Astrocyte (in vitro differentiated cells and primary cell): ENCODE measurements around the gene OXT. TPM values are rescaled to one million over a fixed set of nuclear protein-coding genes. Genes with fewer than 3 reads are reported as not detected.

ENCODE experiments used
- DNase-seq: peaks from one replicate; pipeline ENCODE4 v3.0.0-alpha.2; 2010; ENCODE audit warnings: low read depth
- FAIRE-seq: peaks from 2 replicates; lab custom pipeline; 2011; peaks lifted over from hg19 to GRCh38; lab: Jason Lieb, UNC
- H2AFZ ChIP-seq: 2 replicates; pipeline ENCODE4 v1.6.0; 2012; ENCODE audit warnings: low read depth, low read length, inconsistent platforms
- H3K27ac ChIP-seq: 2 replicates; pipeline ENCODE4 v1.5.1; 2011; ENCODE audit warnings: low read depth, low read length, inconsistent platforms
- H3K27me3 ChIP-seq: 2 replicates; pipeline ENCODE4 v1.6.0; 2011; ENCODE audit warnings: low read length, inconsistent platforms; ENCODE audit not compliant: insufficient read depth
- H3K36me3 ChIP-seq: 2 replicates; pipeline ENCODE4 v1.5.1; 2011; ENCODE audit warnings: low read length, inconsistent platforms; ENCODE audit not compliant: insufficient read depth
- H3K4me1 ChIP-seq: 2 replicates; pipeline ENCODE4 v1.5.1; 2011; ENCODE audit warnings: low read length, inconsistent platforms; ENCODE audit not compliant: insufficient read depth
- H3K4me2 ChIP-seq: 2 replicates; pipeline ENCODE4 v1.6.0; 2012; ENCODE audit warnings: low read length, inconsistent platforms
- H3K4me3 ChIP-seq: 2 replicates; pipeline ENCODE4 v1.5.1; 2011; ENCODE audit warnings: low read depth, mild to moderate bottlenecking, low read length, inconsistent platforms; ENCODE audit not compliant: insufficient read depth
- H3K79me2 ChIP-seq: 2 replicates; pipeline ENCODE4 v1.6.0; 2012; ENCODE audit warnings: mild to moderate bottlenecking, low read length, inconsistent platforms; ENCODE audit not compliant: insufficient read depth
- H3K9ac ChIP-seq: 2 replicates; pipeline ENCODE4 v1.6.0; 2012; ENCODE audit warnings: mild to moderate bottlenecking, low read length, inconsistent platforms
- H3K9me3 ChIP-seq: 2 replicates; pipeline ENCODE4 v1.5.1; 2012; ENCODE audit warnings: low read depth, mild to moderate bottlenecking, low read length, inconsistent platforms; ENCODE audit not compliant: insufficient read depth
- H4K20me1 ChIP-seq: 2 replicates; pipeline ENCODE4 v1.6.0; 2012; ENCODE audit warnings: low read length, inconsistent platforms; ENCODE audit not compliant: insufficient read depth
- H3K27ac Mint-ChIP-seq: one replicate; pipeline ENCODE4 v1.8.0; 2021; ENCODE audit warnings: mild to moderate bottlenecking, mixed read lengths; ENCODE audit not compliant: unreplicated experiment
- H3K27me3 Mint-ChIP-seq: one replicate; pipeline ENCODE4 v1.8.0; 2021; ENCODE audit warnings: low read depth, mixed read lengths; ENCODE audit not compliant: unreplicated experiment
- H3K36me3 Mint-ChIP-seq: one replicate; pipeline ENCODE4 v1.8.0; 2021; ENCODE audit warnings: low read depth, mixed read lengths; ENCODE audit not compliant: unreplicated experiment
- H3K4me1 Mint-ChIP-seq: one replicate; pipeline ENCODE4 v1.8.0; 2021; ENCODE audit warnings: low read depth, mixed read lengths; ENCODE audit not compliant: unreplicated experiment
- H3K4me3 Mint-ChIP-seq: one replicate; pipeline ENCODE4 v1.8.0; 2021; ENCODE audit warnings: mild to moderate bottlenecking, moderate library complexity, mixed read lengths; ENCODE audit not compliant: unreplicated experiment
- H3K9me3 Mint-ChIP-seq: one replicate; pipeline ENCODE4 v1.8.0; 2021; ENCODE audit warnings: mild to moderate bottlenecking, mixed read lengths; ENCODE audit not compliant: unreplicated experiment
- EZH2 ChIP-seq: IDR thresholded peaks from 2 replicates; pipeline ENCODE4 v1.6.1; 2012; ENCODE audit warnings: mild to moderate bottlenecking, low read length, inconsistent platforms; ENCODE audit not compliant: insufficient read depth
- total RNA-seq: library from RNA; stranded (reverse); gene quantifications from 2 replicates; pipeline ENCODE4 v1.2.1, GENCODE V29; 2021
- TF ChIP-seq, protein P1 (sequence below): IDR thresholded peaks from 2 replicates; pipeline ENCODE4 v1.5.1; 2011; ENCODE audit warnings: low read depth, mild to moderate bottlenecking, inconsistent platforms, low read length, moderate library complexity; ENCODE audit not compliant: insufficient read depth

OXT gene
- total RNA-seq, 1 donor from 2014 or later: not detected

DNA sequence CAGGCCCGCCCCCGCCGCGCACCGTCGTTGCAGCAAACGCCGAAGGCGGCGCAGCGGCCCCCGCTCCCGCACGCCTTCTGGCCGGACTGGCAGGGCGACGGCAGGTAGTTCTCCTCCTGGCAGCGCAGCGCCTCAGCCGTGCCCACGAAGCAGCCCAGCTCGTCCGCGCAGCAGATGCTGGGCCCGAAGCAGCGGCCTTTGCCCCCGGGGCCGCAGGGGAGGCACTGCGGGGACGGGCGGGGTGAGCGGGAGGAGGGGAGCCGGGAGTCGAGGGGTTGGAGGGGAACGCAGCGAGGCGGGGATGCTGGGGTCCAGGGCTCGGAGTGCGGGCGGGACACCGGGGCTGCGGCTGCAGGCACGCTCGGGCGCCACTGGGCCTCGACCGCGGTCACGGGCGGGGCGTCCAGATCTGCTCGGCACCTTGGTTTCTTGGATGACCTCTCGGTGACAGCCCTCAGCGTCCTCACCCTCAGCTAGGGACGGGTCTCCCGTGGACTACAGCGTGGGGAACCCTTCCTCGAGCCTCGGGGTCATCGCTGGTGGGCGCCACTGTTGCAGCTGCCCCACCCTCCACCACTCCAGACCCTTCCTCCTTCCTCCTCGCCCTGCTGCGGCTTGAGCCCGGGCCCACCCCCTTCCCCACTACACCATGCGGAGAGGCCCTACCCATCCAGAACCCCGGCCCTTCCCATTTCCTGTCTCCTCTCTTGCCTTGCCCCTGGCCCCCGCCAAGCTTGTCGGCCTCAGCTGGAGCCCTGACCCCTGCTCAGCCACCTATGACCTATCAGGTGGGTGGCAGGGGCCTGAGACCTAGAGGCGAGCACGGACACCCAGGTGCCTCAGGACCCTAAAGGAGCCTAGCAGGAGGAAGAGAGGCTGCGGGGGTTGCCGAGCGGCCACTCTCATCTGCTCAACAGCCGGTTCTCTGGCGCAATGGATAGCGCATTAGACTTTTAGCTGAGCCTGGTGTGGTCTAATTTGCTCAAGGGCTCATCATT lies 11.8 kb downstream of the OXT start:
- peak; percentile 89 for TF ChIP-seq EZH2
- TF ChIP-seq, protein P1, sequence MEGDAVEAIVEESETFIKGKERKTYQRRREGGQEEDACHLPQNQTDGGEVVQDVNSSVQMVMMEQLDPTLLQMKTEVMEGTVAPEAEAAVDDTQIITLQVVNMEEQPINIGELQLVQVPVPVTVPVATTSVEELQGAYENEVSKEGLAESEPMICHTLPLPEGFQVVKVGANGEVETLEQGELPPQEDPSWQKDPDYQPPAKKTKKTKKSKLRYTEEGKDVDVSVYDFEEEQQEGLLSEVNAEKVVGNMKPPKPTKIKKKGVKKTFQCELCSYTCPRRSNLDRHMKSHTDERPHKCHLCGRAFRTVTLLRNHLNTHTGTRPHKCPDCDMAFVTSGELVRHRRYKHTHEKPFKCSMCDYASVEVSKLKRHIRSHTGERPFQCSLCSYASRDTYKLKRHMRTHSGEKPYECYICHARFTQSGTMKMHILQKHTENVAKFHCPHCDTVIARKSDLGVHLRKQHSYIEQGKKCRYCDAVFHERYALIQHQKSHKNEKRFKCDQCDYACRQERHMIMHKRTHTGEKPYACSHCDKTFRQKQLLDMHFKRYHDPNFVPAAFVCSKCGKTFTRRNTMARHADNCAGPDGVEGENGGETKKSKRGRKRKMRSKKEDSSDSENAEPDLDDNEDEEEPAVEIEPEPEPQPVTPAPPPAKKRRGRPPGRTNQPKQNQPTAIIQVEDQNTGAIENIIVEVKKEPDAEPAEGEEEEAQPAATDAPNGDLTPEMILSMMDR: no peak
- Histone ChIP-seq H3K79me2 (no peaks in the 10 kb centered on the region), H2AFZ (no peak overlapping the region), H3K9ac (no peak overlapping the region), H4K20me1 (no peaks in the 10 kb centered on the region), H3K9me3 (no peaks in the 10 kb centered on the region), H3K4me3 (no peak overlapping the region), H3K27me3 (peaks cover 39% of the 10 kb centered on the region), H3K36me3 (no peaks in the 10 kb centered on the region), H3K4me1 (no peaks in the 10 kb centered on the region), H3K4me2 (peak overlapping the region; percentile 48), H3K27ac (no peak overlapping the region)
- no peaks in the 10 kb centered on the region for H3K36me3 Mint-ChIP-seq
- H3K9me3 Mint-ChIP-seq: no peaks in the 10 kb centered on the region
- H3K4me1 Mint-ChIP-seq: no peaks in the 10 kb centered on the region
- FAIRE-seq: no peak
- no peak overlapping the region for H3K4me3 Mint-ChIP-seq
- H3K27ac Mint-ChIP-seq: no peak overlapping the region
- peaks cover 44% of the 10 kb centered on the region for H3K27me3 Mint-ChIP-seq
- DNase-seq: no peak

DNA sequence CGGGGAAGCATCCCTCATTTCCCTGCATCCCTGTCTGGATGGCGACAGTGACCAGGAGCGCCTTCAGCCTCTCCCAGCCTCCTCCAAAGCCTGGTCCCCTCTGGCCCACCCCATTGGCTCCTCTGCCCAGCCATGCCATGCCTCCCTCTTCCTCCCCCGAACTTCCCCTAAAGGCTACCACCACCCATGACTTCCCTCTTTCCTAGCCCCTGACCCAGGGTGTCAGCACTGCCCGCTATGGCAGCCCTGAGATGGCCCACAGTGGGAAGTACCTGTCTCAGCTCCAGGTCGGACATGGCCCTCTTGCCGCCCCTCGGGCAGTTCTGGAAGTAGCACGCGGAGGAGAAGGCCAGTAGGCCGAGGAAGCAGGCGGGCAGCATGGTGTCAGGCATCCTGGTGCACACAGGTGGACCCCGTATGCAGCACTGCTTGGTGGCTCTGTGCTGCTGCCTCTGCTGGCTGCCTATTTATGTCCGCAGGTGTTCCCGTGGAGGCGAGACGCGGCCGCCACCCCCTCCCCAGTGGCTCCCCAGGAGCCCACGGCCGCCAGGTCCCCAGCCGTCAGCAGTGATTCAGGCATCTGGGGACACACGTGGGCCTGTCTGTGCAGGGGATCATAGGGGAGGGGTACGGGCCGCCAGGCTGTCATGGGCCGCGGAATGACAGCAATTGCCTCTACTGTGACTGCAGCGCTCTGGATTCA lies 13.0 kb downstream of the OXT start, which contains the start of gene AVP:
AVP (minus strand) TSS at position 442 of the 703 bp plus-strand sequence; CDS start at position 392, 50 bp downstream.
- DNase-seq: no peak
- no peak within 1 kb of the TSS for H2AFZ ChIP-seq
- H3K27me3 ChIP-seq: peaks cover 35% of the 10 kb centered on the region

More for the DNA sequence above, 13.0 kb downstream of the OXT start, which contains the start of gene AVP:
- no peak within 1 kb of the TSS for H3K4me3 Mint-ChIP-seq
- no peak within 1 kb of the TSS for H3K27ac Mint-ChIP-seq
- peaks cover 44% of the 10 kb centered on the region for H3K27me3 Mint-ChIP-seq
- Histone ChIP-seq H3K9me3 (no peaks in the 10 kb centered on the region), H4K20me1 (no peaks in the 10 kb centered on the region), H3K9ac (no peak within 1 kb of the TSS), H3K4me3 (no peak within 1 kb of the TSS), H3K4me1 (no peaks in the 10 kb centered on the region), H3K27ac (no peak within 1 kb of the TSS), H3K79me2 (no peaks in the 10 kb centered on the region), H3K4me2 (no peak within 1 kb of the TSS), H3K36me3 (no peaks in the 10 kb centered on the region)
- no peaks in the 10 kb centered on the region for H3K4me1 Mint-ChIP-seq
- no peak for TF ChIP-seq EZH2
- TF ChIP-seq, protein P1: no peak
- no peak for FAIRE-seq
- H3K36me3 Mint-ChIP-seq: no peaks in the 10 kb centered on the region
- H3K9me3 Mint-ChIP-seq: peaks cover under 1% of the 10 kb centered on the region
